Measurements from ENCODE around the gene RPL28.

Gene RPL28

GRCh38 chr19:55353803-55354697 is 31.7 kb upstream of the RPL28 start:
- peak; percentile 45 for DNase-seq (ENCODE audit: low read depth)

- no peak for DNase-seq (ENCODE audit: low read depth)
Measured at GRCh38 chr19:55354698-55355212, 31.0 kb upstream of the RPL28 start, which contains the start of gene COX6B2. Gene COX6B2 (minus strand): TSS chr19:55354719. CDS start chr19:55354521, 198 bp downstream.

GRCh38 chr19:55355213-55355821 is 30.4 kb upstream of the RPL28 start:
- peak; percentile 32 for DNase-seq (ENCODE audit: low read depth)

- no peak for DNase-seq (ENCODE audit: low read depth)
Measured at GRCh38 chr19:55358493-55358892, 27.2 kb upstream of the RPL28 start.

GRCh38 chr19:55358943-55359908 is 26.5 kb upstream of the RPL28 start:
- peak; percentile 52 for DNase-seq (ENCODE audit: low read depth)

- DNase-seq (ENCODE audit: low read depth), result no peak
Measured at GRCh38 chr19:55360902-55361301, 24.8 kb upstream of the RPL28 start.

- no peak for DNase-seq (ENCODE audit: low read depth)
Measured at GRCh38 chr19:55362174-55362989, 23.4 kb upstream of the RPL28 start.

- DNase-seq (ENCODE audit: low read depth), result no peak
Measured at GRCh38 chr19:55362990-55363716, 22.6 kb upstream of the RPL28 start, which contains the start of gene GARIN5B. Gene GARIN5B (minus strand): TSS chr19:55363260. CDS start chr19:55363066, 194 bp downstream.

GRCh38 chr19:55365245-55365644 is 20.5 kb upstream of the RPL28 start:
- DNase-seq (ENCODE audit: low read depth), result no peak

- DNase-seq (ENCODE audit: low read depth), result no peak
Measured at GRCh38 chr19:55365964-55366363, 19.8 kb upstream of the RPL28 start.

GRCh38 chr19:55366790-55367189 is 18.9 kb upstream of the RPL28 start:
- no peak for DNase-seq (ENCODE audit: low read depth)

- no peak for DNase-seq (ENCODE audit: low read depth)
Measured at GRCh38 chr19:55368106-55368505, 17.6 kb upstream of the RPL28 start.

- DNase-seq (ENCODE audit: low read depth), result peak; percentile 54
Measured at GRCh38 chr19:55368701-55369563, 16.8 kb upstream of the RPL28 start.

- DNase-seq (ENCODE audit: low read depth), result peak; percentile 69
Measured at GRCh38 chr19:55369653-55370304, 16.0 kb upstream of the RPL28 start.

GRCh38 chr19:55370305-55370988 is 15.3 kb upstream of the RPL28 start, which contains the start of gene IL11:
Gene IL11 (minus strand): TSS chr19:55370463. CDS start chr19:55370310, 153 bp downstream.
- peak; percentile 51 for DNase-seq (ENCODE audit: low read depth)

GRCh38 chr19:55372316-55373081 is 13.2 kb upstream of the RPL28 start:
- peak; percentile 35 for DNase-seq (ENCODE audit: low read depth)

Measured in amniotic epithelial cell (primary cell).